Neural cell (in vitro differentiated cells): ENCODE data around the gene CXCR2. TPM values are rescaled to one million over a fixed set of nuclear protein-coding genes. Genes with fewer than 3 reads are reported as not detected.
"Not testable (repeated sequence)": the region's sequence is repeated elsewhere in the genome, so short reads cannot be mapped to it uniquely, and the experiment has no call there.

ENCODE experiments used
- H2AFZ ChIP-seq: fragments of 200-600, 300-800 bp; sonication (generic), shearing (Covaris generic); 2 replicates; pipeline ENCODE4 v1.6.0; 2014; ENCODE audit warnings: low read depth, mild to moderate bottlenecking, antibody characterized with exemption, low read length, moderate library complexity
- H3F3A ChIP-seq: fragments of 200-600 bp; shearing (Covaris generic); 2 replicates; pipeline ENCODE4 v1.6.1; 2016; ENCODE audit warnings: mild to moderate bottlenecking, moderate library complexity, mixed read lengths, antibody characterized with exemption, low read length; ENCODE audit not compliant: insufficient read depth, poor library complexity, severe bottlenecking
- H3K27ac ChIP-seq: fragments of 200-600, 300-800 bp; sonication (generic), shearing (Covaris generic); 2 replicates; pipeline ENCODE4 v1.5.1; 2014; ENCODE audit warnings: mild to moderate bottlenecking, low read length, moderate library complexity
- H3K27me3 ChIP-seq: fragments of 300-800, 200-600 bp; sonication (generic), shearing (Covaris generic); 2 replicates; pipeline ENCODE4 v1.6.0; 2014; ENCODE audit warnings: mild to moderate bottlenecking, low read depth, low read length, moderate library complexity; ENCODE audit not compliant: insufficient read depth
- H3K36me3 ChIP-seq: fragments of 300-800, 200-600 bp; sonication (generic), shearing (Covaris generic); 2 replicates; pipeline ENCODE4 v1.5.1; 2014; ENCODE audit warnings: mild to moderate bottlenecking, antibody characterized with exemption, low read length, moderate library complexity; ENCODE audit not compliant: insufficient read depth
- H3K4me2 ChIP-seq: fragments of 300-800, 200-600 bp; sonication (generic), shearing (Covaris generic); 2 replicates; pipeline ENCODE4 v1.6.0; 2014; ENCODE audit warnings: mild to moderate bottlenecking, low read length
- H3K4me3 ChIP-seq: fragments of 300-800, 200-600 bp; sonication (generic), shearing (Covaris generic); 2 replicates; pipeline ENCODE4 v1.5.1; 2014; ENCODE audit warnings: mild to moderate bottlenecking, low read length, moderate library complexity
- H3K79me2 ChIP-seq: fragments of 200-600 bp; shearing (Covaris generic); replicated peaks from 2 replicates; pipeline ENCODE4 v1.6.0; 2014; ENCODE audit warnings: mild to moderate bottlenecking, low read length, moderate library complexity; ENCODE audit not compliant: insufficient read depth
- H3K9ac ChIP-seq: fragments of 300-800, 200-600 bp; sonication (generic), shearing (Covaris generic); 2 replicates; pipeline ENCODE4 v1.6.1; 2016; ENCODE audit warnings: mild to moderate bottlenecking, low read length, mixed read lengths
- H3K9me2 ChIP-seq: fragments of 200-600 bp; shearing (Covaris generic); 2 replicates; pipeline ENCODE4 v1.6.1; 2016; ENCODE audit warnings: mild to moderate bottlenecking, low read length, mixed read lengths; ENCODE audit not compliant: insufficient read depth
- H3K9me3 ChIP-seq: fragments of 200-600, 300-800 bp; sonication (generic), shearing (Covaris generic); 2 replicates; pipeline ENCODE4 v1.6.1; 2016; ENCODE audit warnings: mild to moderate bottlenecking, mixed run types, low read length, moderate library complexity, mixed read lengths
- H4K20me1 ChIP-seq: fragments of 200-600 bp; shearing (Covaris generic); 2 replicates; pipeline ENCODE4 v1.6.1; 2016; ENCODE audit warnings: mild to moderate bottlenecking, mixed run types; ENCODE audit not compliant: insufficient read depth
- EP300 ChIP-seq: fragments of 450-650 bp; conservative IDR thresholded peaks from 2 replicates; pipeline ENCODE4 v1.6.1; 2014; ENCODE audit warnings: antibody characterized with exemption, mild to moderate bottlenecking, moderate library complexity; ENCODE audit not compliant: poor library complexity, severe bottlenecking
- EZH2 ChIP-seq: fragments of 200-600, 300-800 bp; shearing (Covaris generic), sonication (generic); IDR thresholded peaks from 2 replicates; pipeline ENCODE4 v1.6.1; 2014; ENCODE audit warnings: antibody characterized with exemption, low read length, borderline replicate concordance, mild to moderate bottlenecking; ENCODE audit not compliant: insufficient read depth, poor library complexity, severe bottlenecking
- MXI1 ChIP-seq: fragments of 450-650 bp; conservative IDR thresholded peaks from 2 replicates; pipeline ENCODE4 v1.6.1; 2014; ENCODE audit warnings: antibody characterized with exemption, mild to moderate bottlenecking; ENCODE audit not compliant: poor library complexity, severe bottlenecking
- POLR2AphosphoS5 ChIP-seq: IDR thresholded peaks from 2 replicates; pipeline ENCODE4 v1.6.1; 2012
- RAD21 ChIP-seq: fragments of 450-650 bp; conservative IDR thresholded peaks from 2 replicates; pipeline ENCODE4 v1.6.1; 2014; ENCODE audit warnings: antibody characterized with exemption, mild to moderate bottlenecking, moderate library complexity
- SMC3 ChIP-seq: fragments of 450-650 bp; conservative IDR thresholded peaks from 2 replicates; pipeline ENCODE4 v1.6.1; 2014; ENCODE audit warnings: antibody characterized with exemption, mild to moderate bottlenecking, moderate library complexity; ENCODE audit not compliant: poor library complexity
- TAF1 ChIP-seq: IDR thresholded peaks from 2 replicates; pipeline ENCODE4 v1.6.1; 2012; ENCODE audit warnings: low read depth
- polyA plus RNA-seq: library from polyadenylated mRNA; depleted of rRNA; stranded (reverse); fragments of >200 nt; gene quantifications from 2 replicates; pipeline ENCODE4 v1.2.3, GENCODE V29; 2014
- TF ChIP-seq, protein P1 (sequence below): IDR thresholded peaks from 2 replicates; pipeline ENCODE4 v1.6.1; 2012; ENCODE audit warnings: borderline replicate concordance
- TF ChIP-seq, protein P2 (sequence below): fragments of 450-650 bp; IDR thresholded peaks from 2 replicates; pipeline ENCODE4 v1.5.1; 2014; ENCODE audit warnings: antibody characterized with exemption, mild to moderate bottlenecking, moderate library complexity; ENCODE audit not compliant: poor library complexity, severe bottlenecking

The CXCR2 gene
- polyA plus RNA-seq, 1 donor from 2014 or later = not detected

DNA sequence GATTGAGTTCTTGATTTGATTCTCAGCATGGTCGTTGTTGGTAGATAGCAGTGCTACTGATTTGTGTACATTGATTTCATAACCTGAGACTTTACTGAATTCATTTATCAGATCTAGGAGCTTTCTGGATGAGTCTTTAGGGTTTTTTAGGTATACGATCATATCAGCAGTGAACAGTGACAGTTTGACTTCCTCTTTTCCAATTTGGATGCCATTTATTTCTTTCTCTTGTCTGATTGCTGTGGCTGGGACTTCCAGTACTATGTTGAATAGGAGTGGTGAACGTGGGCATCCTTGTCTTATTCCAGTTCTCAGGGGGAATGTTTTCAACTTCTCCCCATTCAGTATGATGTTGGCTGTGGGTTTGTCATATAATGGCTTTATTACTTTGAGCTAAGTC lies 27.9 kb upstream of the CXCR2 start:
- Histone ChIP-seq H3K9me2 (no peaks in the 10 kb centered on the region), H3F3A (no peaks in the 10 kb centered on the region), H3K27me3 (no peaks in the 10 kb centered on the region), H2AFZ (no peak overlapping the region), H3K79me2 (no peaks in the 10 kb centered on the region), H3K36me3 (no peaks in the 10 kb centered on the region), H3K9ac (no peak overlapping the region), H3K4me3 (no peak overlapping the region), H3K9me3 (no peaks in the 10 kb centered on the region), H3K27ac (no peak overlapping the region), H4K20me1 (no peaks in the 10 kb centered on the region), H3K4me2 (no peak overlapping the region)
- TF ChIP-seq POLR2AphosphoS5 = no peak
- no peak for TF ChIP-seq TAF1
- no peak for TF ChIP-seq EP300
- TF ChIP-seq, protein P1, sequence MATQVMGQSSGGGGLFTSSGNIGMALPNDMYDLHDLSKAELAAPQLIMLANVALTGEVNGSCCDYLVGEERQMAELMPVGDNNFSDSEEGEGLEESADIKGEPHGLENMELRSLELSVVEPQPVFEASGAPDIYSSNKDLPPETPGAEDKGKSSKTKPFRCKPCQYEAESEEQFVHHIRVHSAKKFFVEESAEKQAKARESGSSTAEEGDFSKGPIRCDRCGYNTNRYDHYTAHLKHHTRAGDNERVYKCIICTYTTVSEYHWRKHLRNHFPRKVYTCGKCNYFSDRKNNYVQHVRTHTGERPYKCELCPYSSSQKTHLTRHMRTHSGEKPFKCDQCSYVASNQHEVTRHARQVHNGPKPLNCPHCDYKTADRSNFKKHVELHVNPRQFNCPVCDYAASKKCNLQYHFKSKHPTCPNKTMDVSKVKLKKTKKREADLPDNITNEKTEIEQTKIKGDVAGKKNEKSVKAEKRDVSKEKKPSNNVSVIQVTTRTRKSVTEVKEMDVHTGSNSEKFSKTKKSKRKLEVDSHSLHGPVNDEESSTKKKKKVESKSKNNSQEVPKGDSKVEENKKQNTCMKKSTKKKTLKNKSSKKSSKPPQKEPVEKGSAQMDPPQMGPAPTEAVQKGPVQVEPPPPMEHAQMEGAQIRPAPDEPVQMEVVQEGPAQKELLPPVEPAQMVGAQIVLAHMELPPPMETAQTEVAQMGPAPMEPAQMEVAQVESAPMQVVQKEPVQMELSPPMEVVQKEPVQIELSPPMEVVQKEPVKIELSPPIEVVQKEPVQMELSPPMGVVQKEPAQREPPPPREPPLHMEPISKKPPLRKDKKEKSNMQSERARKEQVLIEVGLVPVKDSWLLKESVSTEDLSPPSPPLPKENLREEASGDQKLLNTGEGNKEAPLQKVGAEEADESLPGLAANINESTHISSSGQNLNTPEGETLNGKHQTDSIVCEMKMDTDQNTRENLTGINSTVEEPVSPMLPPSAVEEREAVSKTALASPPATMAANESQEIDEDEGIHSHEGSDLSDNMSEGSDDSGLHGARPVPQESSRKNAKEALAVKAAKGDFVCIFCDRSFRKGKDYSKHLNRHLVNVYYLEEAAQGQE = no peak
- no peak for TF ChIP-seq EZH2
- TF ChIP-seq RAD21 = no peak
- no peak for TF ChIP-seq MXI1
- TF ChIP-seq SMC3 = no peak
- TF ChIP-seq, protein P2, sequence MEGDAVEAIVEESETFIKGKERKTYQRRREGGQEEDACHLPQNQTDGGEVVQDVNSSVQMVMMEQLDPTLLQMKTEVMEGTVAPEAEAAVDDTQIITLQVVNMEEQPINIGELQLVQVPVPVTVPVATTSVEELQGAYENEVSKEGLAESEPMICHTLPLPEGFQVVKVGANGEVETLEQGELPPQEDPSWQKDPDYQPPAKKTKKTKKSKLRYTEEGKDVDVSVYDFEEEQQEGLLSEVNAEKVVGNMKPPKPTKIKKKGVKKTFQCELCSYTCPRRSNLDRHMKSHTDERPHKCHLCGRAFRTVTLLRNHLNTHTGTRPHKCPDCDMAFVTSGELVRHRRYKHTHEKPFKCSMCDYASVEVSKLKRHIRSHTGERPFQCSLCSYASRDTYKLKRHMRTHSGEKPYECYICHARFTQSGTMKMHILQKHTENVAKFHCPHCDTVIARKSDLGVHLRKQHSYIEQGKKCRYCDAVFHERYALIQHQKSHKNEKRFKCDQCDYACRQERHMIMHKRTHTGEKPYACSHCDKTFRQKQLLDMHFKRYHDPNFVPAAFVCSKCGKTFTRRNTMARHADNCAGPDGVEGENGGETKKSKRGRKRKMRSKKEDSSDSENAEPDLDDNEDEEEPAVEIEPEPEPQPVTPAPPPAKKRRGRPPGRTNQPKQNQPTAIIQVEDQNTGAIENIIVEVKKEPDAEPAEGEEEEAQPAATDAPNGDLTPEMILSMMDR = no peak

DNA sequence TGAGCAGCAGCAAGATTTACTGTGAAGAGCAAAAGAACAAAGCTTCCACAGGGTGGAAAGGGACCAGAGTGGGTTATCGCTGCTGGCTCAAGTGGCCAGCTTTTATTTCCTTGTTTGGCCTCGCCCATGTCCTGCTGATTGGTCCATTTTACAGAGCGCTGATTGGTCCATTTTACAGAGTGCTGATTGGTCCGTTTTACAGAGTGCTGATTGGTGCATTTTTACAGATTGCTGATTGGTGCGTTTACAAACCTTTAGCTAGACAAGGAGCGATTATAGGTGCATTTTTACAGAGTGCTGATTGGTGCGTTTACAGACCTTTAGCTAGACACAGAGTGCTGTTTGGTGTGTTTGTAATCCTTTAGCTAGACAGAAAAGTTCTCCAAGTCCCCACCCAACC lies 17.0 kb upstream of the CXCR2 start:
- not testable (repeated sequence) for H3K27me3 ChIP-seq, H3K36me3 ChIP-seq, H3K79me2 ChIP-seq, H3K4me2 ChIP-seq, H3K9me2 ChIP-seq, H3K9ac ChIP-seq, H3K9me3 ChIP-seq, H3F3A ChIP-seq, H3K27ac ChIP-seq, H3K4me3 ChIP-seq, H2AFZ ChIP-seq, H4K20me1 ChIP-seq

DNA sequence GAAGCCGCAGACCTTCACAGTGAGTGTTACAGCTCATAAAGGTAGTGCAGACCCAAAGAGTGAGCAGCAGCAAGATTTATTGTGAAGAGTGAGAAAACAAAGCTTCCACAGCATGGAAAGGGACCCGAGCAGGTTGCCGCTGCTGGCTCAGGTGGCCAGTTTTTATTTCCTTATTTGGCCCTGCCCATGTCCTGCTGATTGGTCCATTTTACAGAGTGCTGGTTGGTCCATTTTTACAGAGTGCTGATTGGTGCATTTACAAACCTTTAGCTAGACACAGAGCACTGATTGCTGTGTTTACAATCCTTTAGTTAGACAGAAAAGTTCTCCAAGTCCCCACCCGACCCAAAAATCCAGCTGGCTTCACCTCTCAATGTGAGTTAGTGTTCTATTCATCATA lies 4.0 kb upstream of the CXCR2 start:
- not testable (repeated sequence) for H3K79me2 ChIP-seq, H4K20me1 ChIP-seq, H3K9ac ChIP-seq, H3K4me2 ChIP-seq, H2AFZ ChIP-seq, H3K36me3 ChIP-seq, H3K9me2 ChIP-seq, H3K27ac ChIP-seq, H3K4me3 ChIP-seq, H3F3A ChIP-seq, H3K9me3 ChIP-seq, H3K27me3 ChIP-seq

DNA sequence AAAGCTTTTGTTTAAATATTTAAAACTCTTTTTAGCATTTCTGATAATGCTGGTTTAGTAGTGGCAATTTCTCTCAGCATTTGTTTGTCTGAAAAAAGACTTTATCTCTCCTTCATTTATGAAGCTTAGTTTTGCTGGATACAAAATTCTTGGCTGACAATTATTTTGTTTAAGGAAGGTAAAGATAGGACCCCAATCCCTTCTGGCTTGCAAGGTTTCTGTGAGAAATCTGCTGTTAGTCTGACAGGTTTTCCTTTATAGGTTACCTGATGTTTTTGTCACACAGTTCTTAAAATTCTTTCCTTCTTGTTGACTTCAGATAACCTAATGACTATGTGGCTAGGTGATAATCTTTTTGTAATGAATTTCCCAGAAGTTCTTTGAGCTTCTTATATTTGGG lies 3.5 kb upstream of the CXCR2 start:
- not testable (repeated sequence) for H3K4me3 ChIP-seq, H3K9ac ChIP-seq, H3K4me2 ChIP-seq, H3K79me2 ChIP-seq, H3K36me3 ChIP-seq, H3K9me3 ChIP-seq, H3F3A ChIP-seq, H3K9me2 ChIP-seq, H3K27me3 ChIP-seq, H4K20me1 ChIP-seq, H3K27ac ChIP-seq, H2AFZ ChIP-seq
